Esophagus (tissue), 2 donors: ENCODE measurements around the gene ADAM8. TPM values are rescaled to one million over a fixed set of nuclear protein-coding genes. Genes with fewer than 3 reads are reported as not detected.
"Not testable (repeated sequence)": the region's sequence is repeated elsewhere in the genome, so short reads cannot be mapped to it uniquely, and the experiment has no call there.

Source experiments
- H3K27ac ChIP-seq, 2 donors: one replicate each; pipeline ENCODE4 v1.5.1; 2013; ENCODE audit warnings: low read depth in 2 of 2, mild to moderate bottlenecking in 2 of 2, inconsistent platforms in 1 of 2, low read length in 1 of 2, moderate library complexity in 1 of 2
- H3K27me3 ChIP-seq, 2 donors: one replicate each; pipeline ENCODE4 v1.6.1; 2013; ENCODE audit warnings: low read length in 2 of 2, control low read depth in 1 of 2, mild to moderate bottlenecking in 1 of 2; ENCODE audit not compliant: insufficient read depth in 2 of 2, control insufficient read depth in 1 of 2
- H3K36me3 ChIP-seq, 2 donors: one replicate each; pipeline ENCODE4 v1.6.1; 2013; ENCODE audit warnings: low read length in 1 of 2; ENCODE audit not compliant: control insufficient read depth in 2 of 2, insufficient read depth in 2 of 2
- H3K4me1 ChIP-seq, 2 donors: one replicate each; pipeline ENCODE4 v1.6.1; 2013; ENCODE audit warnings: low read length in 1 of 2; ENCODE audit not compliant: control insufficient read depth in 2 of 2, insufficient read depth in 2 of 2
- H3K4me3 ChIP-seq, 2 donors: one replicate each; pipeline ENCODE4 v1.5.1; 2013; ENCODE audit warnings: low read length in 2 of 2, mild to moderate bottlenecking in 2 of 2, low read depth in 1 of 2, moderate library complexity in 1 of 2
- H3K9me3 ChIP-seq, 2 donors: one replicate each; pipeline ENCODE4 v1.6.1; 2013; ENCODE audit warnings: mild to moderate bottlenecking in 2 of 2, low read depth in 1 of 2, low read length in 1 of 2, moderate library complexity in 1 of 2; ENCODE audit not compliant: control insufficient read depth in 2 of 2, insufficient read depth in 1 of 2
- WGBS, 2 donors: extraction: QIAGEN DNeasy Blood & Tissue Kit; methylation state at CpG; one replicate each; pipeline ENCODE4 v1.1.7; 2013; 5-methylcytosine and 5-hydroxymethylcytosine counted together
- polyA plus RNA-seq, 2 donors: library from polyadenylated mRNA; stranded (reverse); fragments of 200-250 nt; gene quantifications; one replicate each; pipeline ENCODE4 v1.2.3, GENCODE V29; 2013
- donor health status: healthy with polysubstance abuse.
- donor health status: Bipolar disorder and iron deficiency.

Gene ADAM8
- polyA plus RNA-seq, 2 donors = 2.4 to 2.6 TPM

- Histone ChIP-seq H3K9me3 (peaks cover 0 to 3% of the 10 kb centered on the region in 2 donors), H3K36me3 (no peaks in the 10 kb centered on the region), H3K4me1 (peaks cover 0 to 6% of the 10 kb centered on the region in 2 donors), H3K27ac (no peak overlapping the region), H3K27me3 (peaks cover 0 to 26% of the 10 kb centered on the region in 2 donors), H3K4me3 (no peak overlapping the region)
- WGBS, 2 donors = 4 to 5% methylated on average over 74 to 122 of the region's 122 CpGs
Measured at GRCh38 chr10:133230387-133231195, 46.1 kb downstream of the ADAM8 start.

GRCh38 chr10:133230044-133230361, 46.7 kb downstream of the ADAM8 start, which contains the start of gene UTF1:
Gene UTF1 (plus strand): TSS chr10:133230217. CDS start chr10:133230289, 72 bp downstream.
- H3K4me3 ChIP-seq = no peak within 1 kb of the TSS
- peaks cover 0 to 21% of the 10 kb centered on the region in 2 donors for H3K27me3 ChIP-seq
- 2% methylated on average over 7 to 49 of the region's 49 CpGs for WGBS, 2 donors
- no peaks in the 10 kb centered on the region for H3K36me3 ChIP-seq
- H3K27ac ChIP-seq = no peak within 1 kb of the TSS
- H3K4me1 ChIP-seq = peaks cover 0 to 6% of the 10 kb centered on the region in 2 donors
- H3K9me3 ChIP-seq = peaks cover 0 to 3% of the 10 kb centered on the region in 2 donors

- Histone ChIP-seq H3K9me3 (peaks cover 0 to 3% of the 10 kb centered on the region in 2 donors), H3K4me3 (no peak overlapping the region), H3K27me3 (peaks cover 0 to 21% of the 10 kb centered on the region in 2 donors), H3K36me3 (no peaks in the 10 kb centered on the region), H3K27ac (no peak overlapping the region), H3K4me1 (peaks cover 0 to 6% of the 10 kb centered on the region in 2 donors)
- WGBS, 2 donors = 8% methylated on average over 57 to 58 of the region's 58 CpGs
Measured at GRCh38 chr10:133229265-133230043, 47.2 kb downstream of the ADAM8 start.

GRCh38 chr10:133227256-133227655, 49.4 kb downstream of the ADAM8 start:
- Histone ChIP-seq H3K27ac (no peak overlapping the region), H3K36me3 (no peaks in the 10 kb centered on the region), H3K4me3 (no peak overlapping the region), H3K4me1 (peaks cover 0 to 6% of the 10 kb centered on the region in 2 donors), H3K27me3 (peaks cover 0 to 16% of the 10 kb centered on the region in 2 donors), H3K9me3 (no peaks in the 10 kb centered on the region)
- 88% methylated on average over 20 to 21 of the region's 21 CpGs for WGBS, 2 donors

- peaks cover 0 to 6% of the 10 kb centered on the region in 2 donors for H3K4me1 ChIP-seq
- whole genome bisulfite sequencing, 2 donors = 45% methylated on average over 30 of the region's 30 CpGs
- no peak overlapping the region for H3K27ac ChIP-seq
- no peaks in the 10 kb centered on the region for H3K36me3 ChIP-seq
- peaks cover 0 to 16% of the 10 kb centered on the region in 2 donors for H3K27me3 ChIP-seq
- no peak overlapping the region for H3K4me3 ChIP-seq
- H3K9me3 ChIP-seq = no peaks in the 10 kb centered on the region
Measured at GRCh38 chr10:133226251-133226808, 50.3 kb downstream of the ADAM8 start.

- no peak overlapping the region for H3K4me3 ChIP-seq
- peaks cover 0 to 11% of the 10 kb centered on the region in 2 donors for H3K27me3 ChIP-seq
- peaks cover 0 to 6% of the 10 kb centered on the region in 2 donors for H3K4me1 ChIP-seq
- 83 to 85% methylated on average over 23 of the region's 23 CpGs for WGBS, 2 donors
- H3K9me3 ChIP-seq = no peaks in the 10 kb centered on the region
- no peak overlapping the region for H3K27ac ChIP-seq
- no peaks in the 10 kb centered on the region for H3K36me3 ChIP-seq
Measured at GRCh38 chr10:133225707-133226191, 50.9 kb downstream of the ADAM8 start.

GRCh38 chr10:133224756-133225372, 51.8 kb downstream of the ADAM8 start:
- Histone ChIP-seq H3K27ac (no peak overlapping the region), H3K36me3 (no peaks in the 10 kb centered on the region), H3K27me3 (peaks cover 0 to 7% of the 10 kb centered on the region in 2 donors), H3K4me1 (peaks cover 0 to 2% of the 10 kb centered on the region in 2 donors), H3K4me3 (no peak overlapping the region), H3K9me3 (no peaks in the 10 kb centered on the region)
- 71 to 77% methylated on average over 25 of the region's 25 CpGs for WGBS, 2 donors

- no peaks in the 10 kb centered on the region for H3K4me1 ChIP-seq
- no peak overlapping the region for H3K27ac ChIP-seq
- 50 to 60% methylated on average over 14 of the region's 14 CpGs for WGBS, 2 donors
- no peaks in the 10 kb centered on the region for H3K9me3 ChIP-seq
- H3K36me3 ChIP-seq = no peaks in the 10 kb centered on the region
- H3K27me3 ChIP-seq = peaks cover 0 to 5% of the 10 kb centered on the region in 2 donors
- H3K4me3 ChIP-seq = no peak overlapping the region
Measured at GRCh38 chr10:133224076-133224475, 52.6 kb downstream of the ADAM8 start.

GRCh38 chr10:133221756-133222155, 54.9 kb downstream of the ADAM8 start:
- H3K9me3 ChIP-seq, H3K36me3 ChIP-seq, H3K4me1 ChIP-seq, H3K27ac ChIP-seq, H3K27me3 ChIP-seq, H3K4me3 ChIP-seq: not testable (repeated sequence)
- 87% methylated on average over 14 to 18 of the region's 22 CpGs for WGBS, 2 donors
